Measurements from ENCODE around the gene UST. TPM values are rescaled to one million over a fixed set of nuclear protein-coding genes. Genes with fewer than 3 reads are reported as not detected.

The UST gene
- total and polyA plus RNA-seq, 9 of the 15 experiments (the other 6 are each of a cell fraction or from before 2014, with no cell fraction given), result 0.04 to 0.10 TPM; not detected in 7

- no peak for TF ChIP-seq CHAMP1 (IDR thresholded peaks at IDR 0.05)
- TF ChIP-seq E2F4 (CRISPR knock-in tag; IDR thresholded peaks at IDR 0.05; ENCODE audit: low read depth), result no peak
- no peak for TF ChIP-seq ZNF280A (IDR thresholded peaks at IDR 0.05; ENCODE audit: low read depth, partially characterized antibody)
- TF ChIP-seq SMAD1 (IDR thresholded peaks at IDR 0.05; ENCODE audit: low read depth, low read length, partially characterized antibody), result no peak
- TF ChIP-seq POLR2H (tag; IDR thresholded peaks at IDR 0.05; ENCODE audit: low read depth), result no peak
- TF ChIP-seq ZNF408 (CRISPR knock-in tag; IDR thresholded peaks at IDR 0.05; ENCODE audit: low read depth), result no peak
- TF ChIP-seq HEY1 (CRISPR knock-in tag; IDR thresholded peaks at IDR 0.05; ENCODE audit: borderline replicate concordance), result no peak
- TF ChIP-seq NR2C1 (IDR thresholded peaks at IDR 0.05), result no peak
- no peak for TF ChIP-seq NR2C1 (tag; IDR thresholded peaks at IDR 0.05)
- TF ChIP-seq SRSF3 (IDR thresholded peaks at IDR 0.05; ENCODE audit: insufficient read depth, low read length), result no peak
- no peak for TF ChIP-seq MBD1 (CRISPR knock-in tag; IDR thresholded peaks at IDR 0.05)
- no peak for TF ChIP-seq E2F8 (IDR thresholded peaks at IDR 0.05; ENCODE audit: low read depth, partially characterized antibody)
- TF ChIP-seq NR0B1 (IDR thresholded peaks at IDR 0.05; ENCODE audit: partially characterized antibody), result no peak
Measured at GRCh38 chr6:148967011-148967520, 220.2 kb downstream of the UST start (continued).
